ENCODE measurements around the gene CCDC40. TPM values are rescaled to one million over a fixed set of nuclear protein-coding genes. Genes with fewer than 3 reads are reported as not detected.

The CCDC40 gene
- total RNA-seq, 2 experiments from 2014 or later, result 0.64 to 0.77 TPM

- Mint-ChIP-seq H3K4me1 (ENCODE audit: low read depth) (no peaks in the 10 kb centered on the region), H3K27ac (no peak overlapping the region), H3K36me3 (ENCODE audit: low read depth) (no peaks in the 10 kb centered on the region), H3K9me3 (no peaks in the 10 kb centered on the region), H3K27me3 (no peaks in the 10 kb centered on the region), H3K4me3 (no peak overlapping the region)
- Histone ChIP-seq H3K9me3 (ENCODE audit: control insufficient read depth in 1 of 2, insufficient read depth in 1 of 2, low read length in 2 of 2) (no peaks in the 10 kb centered on the region), H3K27ac (ENCODE audit: low read depth in 1 of 2, low read length in 2 of 2) (no peak overlapping the region), H3K4me1 (ENCODE audit: insufficient read depth, low read length) (no peaks in the 10 kb centered on the region), H3K27me3 (ENCODE audit: control insufficient read depth in 1 of 2, insufficient read depth in 2 of 2, low read length in 2 of 2) (no peaks in the 10 kb centered on the region), H3K36me3 (ENCODE audit: insufficient read depth, low read length) (no peaks in the 10 kb centered on the region), H3K4me3 (ENCODE audit: low read length) (no peak overlapping the region)
- ChIA-PET CTCF (no interaction called here), POLR2A (no interaction called here)
- TF ChIP-seq CTCF (IDR thresholded peaks at IDR 0.05), result no peak
- DNase-seq (no peak), ATAC-seq (ENCODE audit: poor library complexity) (no peak)
- intact Hi-C loops (cut with DNase I, micrococcal nuclease), result no loop called here
These were observed 15.2 kb downstream of the CCDC40 start for GRCh38 chr17:80051681-80052080.

GRCh38 chr17:80053102-80053501 is 16.7 kb downstream of the CCDC40 start:
- H3K9me3 ChIP-seq (ENCODE audit: control insufficient read depth in 1 of 2, insufficient read depth in 1 of 2, low read length in 2 of 2), result no peaks in the 10 kb centered on the region
- DNase-seq (no peak), ATAC-seq (ENCODE audit: poor library complexity) (no peak)
- Mint-ChIP-seq H3K9me3 (no peaks in the 10 kb centered on the region), H3K27ac (no peak overlapping the region), H3K4me1 (ENCODE audit: low read depth) (no peaks in the 10 kb centered on the region), H3K27me3 (no peaks in the 10 kb centered on the region), H3K36me3 (ENCODE audit: low read depth) (no peaks in the 10 kb centered on the region), H3K4me3 (no peak overlapping the region)
- intact Hi-C loops (cut with DNase I, micrococcal nuclease), result no loop called here
- TF ChIP-seq CTCF (IDR thresholded peaks at IDR 0.05), result no peak
- no peaks in the 10 kb centered on the region for H3K36me3 ChIP-seq (ENCODE audit: insufficient read depth, low read length)
- no peaks in the 10 kb centered on the region for H3K4me1 ChIP-seq (ENCODE audit: insufficient read depth, low read length)
- POLR2A ChIA-PET, result no interaction called here
- no peaks in the 10 kb centered on the region for H3K27me3 ChIP-seq (ENCODE audit: control insufficient read depth in 1 of 2, insufficient read depth in 2 of 2, low read length in 2 of 2)
- CTCF ChIA-PET, result no interaction called here
- H3K4me3 ChIP-seq (ENCODE audit: low read length), result no peak overlapping the region
- H3K27ac ChIP-seq (ENCODE audit: low read depth in 1 of 2, low read length in 2 of 2), result no peak overlapping the region

- intact Hi-C loops (cut with DNase I, micrococcal nuclease), result no loop called here
- Histone ChIP-seq H3K36me3 (ENCODE audit: insufficient read depth, low read length) (no peaks in the 10 kb centered on the region), H3K27ac (ENCODE audit: low read depth in 1 of 2, low read length in 2 of 2) (no peak overlapping the region), H3K4me1 (ENCODE audit: insufficient read depth, low read length) (no peaks in the 10 kb centered on the region), H3K9me3 (ENCODE audit: control insufficient read depth in 1 of 2, insufficient read depth in 1 of 2, low read length in 2 of 2) (peaks cover 0 to 4% of the 10 kb centered on the region in 2 experiments), H3K4me3 (ENCODE audit: low read length) (no peak overlapping the region), H3K27me3 (ENCODE audit: control insufficient read depth in 1 of 2, insufficient read depth in 2 of 2, low read length in 2 of 2) (no peaks in the 10 kb centered on the region)
- Mint-ChIP-seq H3K4me3 (no peak overlapping the region), H3K4me1 (ENCODE audit: low read depth) (no peaks in the 10 kb centered on the region), H3K36me3 (ENCODE audit: low read depth) (no peaks in the 10 kb centered on the region), H3K9me3 (no peaks in the 10 kb centered on the region), H3K27ac (no peak overlapping the region), H3K27me3 (no peaks in the 10 kb centered on the region)
- CTCF ChIA-PET, result no interaction called here
- no peak for ATAC-seq (ENCODE audit: poor library complexity)
- no peak for TF ChIP-seq CTCF (IDR thresholded peaks at IDR 0.05)
- no peak for DNase-seq
- POLR2A ChIA-PET, result no interaction called here
These were observed 19.2 kb downstream of the CCDC40 start for GRCh38 chr17:80055597-80055996.

Measured in CD4-positive, alpha-beta T cell (primary cell).